Suprapubic skin (tissue), 4 donors: ENCODE measurements around the gene IL31.

ENCODE experiments used
- CTCF ChIP-seq, 2 donors: fragments of 200-600 bp in 1 of 2; fragments of 450-650 bp in 1 of 2; sonication (generic) in 1 of 2; IDR thresholded peaks; one replicate each; pipeline ENCODE4 v1.5.1; 2016 to 2019; ENCODE audit warnings: antibody characterized with exemption in 2 of 2, mild to moderate bottlenecking in 1 of 2, moderate library complexity in 1 of 2
- EP300 ChIP-seq: sonication (generic); formaldehyde crosslinking; IDR thresholded peaks from one replicate; pipeline ENCODE4 v1.6.1; 2017; ENCODE audit warnings: antibody characterized with exemption
- POLR2A ChIP-seq, 2 donors: fragments of 450-650 bp; IDR thresholded peaks; one replicate each; pipeline ENCODE4 v1.6.1; 2017; ENCODE audit warnings: antibody characterized with exemption in 2 of 2, mild to moderate bottlenecking in 2 of 2, moderate library complexity in 2 of 2
- POLR2AphosphoS5 ChIP-seq, 3 donors: sonication (generic); formaldehyde crosslinking; IDR thresholded peaks; one replicate each; pipeline ENCODE4 v1.6.1; 2017; ENCODE audit warnings: antibody characterized with exemption in 3 of 3

GRCh38 chr12:122192441-122192840, 18.4 kb upstream of the IL31 start:
- TF ChIP-seq CTCF (IDR thresholded peaks at IDR 0.05): no peak
- TF ChIP-seq POLR2AphosphoS5 (IDR thresholded peaks at IDR 0.05): no peak
- TF ChIP-seq POLR2A (IDR thresholded peaks at IDR 0.05): no peak
- TF ChIP-seq EP300: no peak
